VCaP (cell line): ENCODE data around the gene TCF25.
"Not testable (repeated sequence)": the region's sequence is repeated elsewhere in the genome, so short reads cannot be mapped to it uniquely, and the experiment has no call there.

Source experiments
- H3K27ac ChIP-seq: fragments of 450-650 bp; 2 replicates; pipeline ENCODE4 v1.5.1; 2017
- CTCF ChIP-seq: fragments of 450-650 bp; conservative IDR thresholded peaks from 2 replicates; pipeline ENCODE4 v1.5.1; 2017; ENCODE audit warnings: mild to moderate bottlenecking, moderate library complexity

TCF25 gene

GRCh38 chr16:89873109-89873971 is at the start of gene TCF25:
Gene TCF25 (plus strand): TSS chr16:89873592. CDS start chr16:89873668, 76 bp downstream.
- peak within 1 kb of the TSS; percentile 76 for H3K27ac ChIP-seq
- TF ChIP-seq CTCF: no peak

GRCh38 chr16:89823824-89824148 is 49.6 kb upstream of the TCF25 start:
- H3K27ac ChIP-seq: not testable (repeated sequence)

- TF ChIP-seq CTCF: no peak
- H3K27ac ChIP-seq: peak overlapping the region; percentile 66; the same call in 1 of the 2 replicates
These were observed 46.6 kb upstream of the TCF25 start for GRCh38 chr16:89826531-89827382.

- H3K27ac ChIP-seq: peak overlapping the region; percentile 66
- TF ChIP-seq CTCF: no peak
These were observed 45.8 kb upstream of the TCF25 start for GRCh38 chr16:89827383-89828198.

- no peak for TF ChIP-seq CTCF
- H3K27ac ChIP-seq: peak within 1 kb of the TSS; percentile 66
These were observed 45.1 kb upstream of the TCF25 start, which contains the start of gene SPIRE2 for GRCh38 chr16:89828199-89828869. Gene SPIRE2 (plus strand): TSS chr16:89828475. CDS start chr16:89828551, 76 bp downstream.

GRCh38 chr16:89828870-89829629 is 44.3 kb upstream of the TCF25 start:
- TF ChIP-seq CTCF: no peak
- peak overlapping the region; percentile 66 for H3K27ac ChIP-seq
